ENCODE results near the gene GPN3.

- TF ChIP-seq CTCF (conservative IDR thresholded peaks at IDR 0.05) (no peak), ZFX (IDR thresholded peaks at IDR 0.05) (no peak)
Observed at GRCh38 chr12:110514363-110514762, 46.3 kb upstream of the GPN3 start.
